Body of pancreas (tissue), 4 donors: Measurements from ENCODE around the gene PIGP. TPM values are rescaled to one million over a fixed set of nuclear protein-coding genes. Genes with fewer than 3 reads are reported as not detected.
A peak's percentile ranks its signal among the peaks of the same experiment; 100 is the strongest.

Source experiments
- ATAC-seq: fragments of 150-250 bp; one replicate; pipeline ENCODE4 v1.9.1; 2016
- DNase-seq, 4 donors: peaks; one replicate each; pipeline ENCODE4 v3.0.0-alpha.2; 2019
- H3K27ac ChIP-seq, 4 donors: fragments of 200-600 bp; sonication (generic); 1 replicate in 3 of 4; 2 replicates in 1 of 4; pipeline versions ENCODE4 v1.5.1 to v1.6.1; 2016 to 2019; ENCODE audit warnings: mild to moderate bottlenecking in 1 of 4, mixed read lengths in 1 of 4, moderate library complexity in 1 of 4
- H3K27me3 ChIP-seq, 2 donors: fragments of 200-600 bp; sonication (generic); one replicate each; pipeline ENCODE4 v1.6.0; 2016; ENCODE audit warnings: mild to moderate bottlenecking in 1 of 2
- H3K36me3 ChIP-seq, 2 donors: fragments of 200-600 bp; sonication (generic); replicated peaks in 1 of 2; 2 replicates each; pipeline ENCODE4 v1.5.1; 2016; ENCODE audit warnings: low read depth in 2 of 2; ENCODE audit not compliant: insufficient read depth in 1 of 2
- H3K4me1 ChIP-seq: fragments of 200-600 bp; sonication (generic); one replicate; pipeline ENCODE4 v1.6.0; 2016
- H3K4me3 ChIP-seq, 2 donors: fragments of 200-600 bp; sonication (generic); 1 replicate in 1 of 2; 2 replicates in 1 of 2; pipeline ENCODE4 v1.5.1; 2016 to 2019
- H3K9me3 ChIP-seq, 3 donors: fragments of 200-600 bp; sonication (generic); 1 replicate in 2 of 3; 2 replicates in 1 of 3; pipeline ENCODE4 v1.5.1; 2016
- CTCF ChIP-seq, 7 experiments: fragments of 450-650 bp in 4 of 7; fragments of 200-600 bp in 3 of 7; sonication (generic) in 3 of 7; IDR thresholded peaks; one replicate each; pipeline ENCODE4 v1.5.1; 2016 to 2019; ENCODE audit warnings: antibody characterized with exemption in 7 of 7
- POLR2A ChIP-seq, 3 donors: fragments of 450-650 bp; IDR thresholded peaks; one replicate each; pipeline ENCODE4 v1.6.1; 2016; ENCODE audit warnings: antibody characterized with exemption in 3 of 3, mild to moderate bottlenecking in 2 of 3
- WGBS, 2 donors: methylation state at CpG; one replicate each; pipeline ENCODE4 v1.1.5; 2017; 5-methylcytosine and 5-hydroxymethylcytosine counted together
- intact Hi-C: fragments of 100-400 bp; cut with DNase I; formaldehyde crosslinking; loops from one replicate; pipeline ENCODE4 v1.15.1; 2023
- total RNA-seq, 2 donors: library from RNA; depleted of rRNA; stranded (reverse); fragments of >200 nt; gene quantifications; one replicate each; pipeline ENCODE4 v1.1.0, GENCODE V29; 2016

PIGP gene
- total RNA-seq, 2 donors from 2014 or later, result 4.3 to 7.5 TPM

GRCh38 chr21:37095821-37096220 lies 22.9 kb upstream of the PIGP start:
- peaks cover 0 to 9% of the 10 kb centered on the region in 2 donors for H3K36me3 ChIP-seq
- no peak overlapping the region for H3K27ac ChIP-seq
- DNase-seq (no peak), ATAC-seq (no peak)
- H3K4me1 ChIP-seq, result no peaks in the 10 kb centered on the region
- WGBS, 2 donors, result 93 to 98% methylated on average over 4 of the region's 4 CpGs
- no peaks in the 10 kb centered on the region for H3K27me3 ChIP-seq
- H3K9me3 ChIP-seq, result peaks cover 0 to 3% (median 0%) of the 10 kb centered on the region in 3 donors
- intact Hi-C loops, result no loop called here
- no peak overlapping the region for H3K4me3 ChIP-seq
- TF ChIP-seq CTCF (IDR thresholded peaks at IDR 0.05), result no peak

GRCh38 chr21:37093977-37094376 lies 21.1 kb upstream of the PIGP start:
- no peak for TF ChIP-seq CTCF (IDR thresholded peaks at IDR 0.05)
- no peak for TF ChIP-seq POLR2A (IDR thresholded peaks at IDR 0.05)
- H3K4me3 ChIP-seq, result no peak overlapping the region
- intact Hi-C loops, result no loop called here
- no peak for ATAC-seq
- H3K9me3 ChIP-seq, result peaks cover 0 to 3% (median 0%) of the 10 kb centered on the region in 3 donors
- DNase-seq, result no peak
- H3K27me3 ChIP-seq, result no peaks in the 10 kb centered on the region
- no peak overlapping the region for H3K27ac ChIP-seq
- peaks cover 0 to 9% of the 10 kb centered on the region in 2 donors for H3K36me3 ChIP-seq
- no peaks in the 10 kb centered on the region for H3K4me1 ChIP-seq

GRCh38 chr21:37088186-37088735 lies 15.4 kb upstream of the PIGP start:
- Histone ChIP-seq H3K36me3 (no peaks in the 10 kb centered on the region), H3K4me1 (peaks cover 6% of the 10 kb centered on the region), H3K27me3 (no peaks in the 10 kb centered on the region), H3K4me3 (no peak overlapping the region), H3K27ac (no peak overlapping the region), H3K9me3 (peaks cover 0 to 3% (median 0%) of the 10 kb centered on the region in 3 donors)
- WGBS, 2 donors, result 69 to 73% methylated on average over 5 of the region's 5 CpGs
- TF ChIP-seq POLR2A (IDR thresholded peaks at IDR 0.05) (no peak), CTCF (IDR thresholded peaks at IDR 0.05) (no peak)
- no peak for DNase-seq
- intact Hi-C loops, result no loop called here
- ATAC-seq, result no peak

- Histone ChIP-seq H3K36me3 (no peaks in the 10 kb centered on the region), H3K4me3 (no peak overlapping the region), H3K27ac (no peak overlapping the region), H3K9me3 (peaks cover 0 to 3% (median 0%) of the 10 kb centered on the region in 3 donors), H3K27me3 (no peaks in the 10 kb centered on the region), H3K4me1 (peaks cover 11% of the 10 kb centered on the region)
- intact Hi-C loops, result no loop called here
- 41 to 45% methylated on average over 5 of the region's 5 CpGs for WGBS, 2 donors
- peak in 2 of 4 donors; percentile 16 to 24 for DNase-seq
- ATAC-seq, result peak; percentile 40
- TF ChIP-seq CTCF (IDR thresholded peaks at IDR 0.05), result peak in 5 of 7 experiments; percentile 16 to 52 (median 46)
- no peak for TF ChIP-seq POLR2A (IDR thresholded peaks at IDR 0.05)
Observed at GRCh38 chr21:37087188-37087587, 14.3 kb upstream of the PIGP start.

- no peaks in the 10 kb centered on the region for H3K36me3 ChIP-seq
- intact Hi-C loops, result no loop called here
- WGBS, 2 donors, result 76% methylated on average over 3 of the region's 3 CpGs
Observed at GRCh38 chr21:37085726-37086125, 12.9 kb upstream of the PIGP start.

More at GRCh38 chr21:37085726-37086125, 12.9 kb upstream of the PIGP start:
- Histone ChIP-seq H3K4me3 (no peak overlapping the region), H3K27me3 (no peaks in the 10 kb centered on the region), H3K27ac (no peak overlapping the region), H3K9me3 (no peaks in the 10 kb centered on the region), H3K4me1 (peaks cover 11% of the 10 kb centered on the region)
- ATAC-seq (no peak), DNase-seq (no peak)
- no peak for TF ChIP-seq CTCF (IDR thresholded peaks at IDR 0.05)
- no peak for TF ChIP-seq POLR2A (IDR thresholded peaks at IDR 0.05)
